Stomach (tissue), 4 donors: Measurements from ENCODE around the gene AKT2.

ENCODE experiments used
- CTCF ChIP-seq, 7 experiments: fragments of 450-650 bp in 4 of 7; fragments of 200-600 bp in 3 of 7; sonication (generic) in 3 of 7; IDR thresholded peaks; one replicate each; pipeline ENCODE4 v1.5.1; 2016 to 2019; ENCODE audit warnings: antibody characterized with exemption in 7 of 7, control low read depth in 2 of 7, mild to moderate bottlenecking in 1 of 7
- EP300 ChIP-seq: sonication (generic); formaldehyde crosslinking; IDR thresholded peaks from one replicate; pipeline ENCODE4 v1.6.1; 2017; ENCODE audit warnings: antibody characterized with exemption
- POLR2AphosphoS5 ChIP-seq, 3 donors: sonication (generic); formaldehyde crosslinking; IDR thresholded peaks; one replicate each; pipeline ENCODE4 v1.6.1; 2016; ENCODE audit warnings: antibody characterized with exemption in 3 of 3

DNA sequence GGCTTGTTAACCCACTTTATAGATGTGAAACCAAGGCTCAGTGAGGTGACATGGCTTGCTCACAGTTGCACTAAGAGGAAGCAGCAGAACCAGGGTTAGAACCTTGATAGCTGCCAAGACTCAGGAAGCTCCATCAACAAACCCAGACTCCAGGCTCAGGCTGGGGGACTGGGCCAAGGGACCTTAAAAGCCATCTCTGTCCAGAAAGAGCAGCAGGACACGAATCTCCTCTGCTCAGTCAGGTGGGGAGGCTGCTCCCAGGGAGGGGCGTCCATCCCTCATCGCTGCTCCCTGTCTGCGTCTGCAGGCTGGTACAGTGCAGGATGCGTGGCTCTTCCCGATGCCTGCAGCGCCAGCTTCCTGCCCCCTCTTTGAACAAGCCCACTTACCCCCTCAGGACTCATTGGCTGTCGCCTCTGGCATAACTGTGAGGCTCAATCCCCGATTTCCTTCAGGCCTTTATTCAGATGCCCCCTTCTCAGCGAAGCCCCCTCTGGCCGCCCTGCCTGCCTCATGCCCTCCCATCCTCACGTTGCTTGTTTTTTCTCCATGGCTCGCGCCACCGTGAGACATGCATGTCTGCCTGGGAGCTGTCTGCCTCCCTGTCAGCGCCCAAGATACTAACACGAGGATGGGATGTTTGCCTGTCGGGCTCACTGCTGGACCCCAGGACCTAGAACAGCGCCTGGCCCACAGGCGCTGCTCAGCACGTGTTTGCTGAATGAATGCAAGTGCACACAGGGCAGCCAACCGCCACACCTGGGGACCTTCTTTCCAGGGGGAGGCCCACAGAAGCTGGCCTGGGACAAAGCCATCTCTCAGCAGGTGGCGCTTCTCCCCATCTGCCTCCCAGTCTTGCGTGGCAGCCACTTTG lies 21.5 kb downstream of the AKT2 start:
- TF ChIP-seq CTCF (IDR thresholded peaks at IDR 0.05) (no peak), EP300 (no peak), POLR2AphosphoS5 (IDR thresholded peaks at IDR 0.05) (no peak)
